ENCODE measurements around the gene FAM53B.
A peak's percentile ranks its signal among the peaks of the same experiment; 100 is the strongest.

FAM53B gene

GRCh38 chr10:124763267-124763666 is 19.1 kb upstream of the FAM53B start:
- no peak for TF ChIP-seq ESRRG (CRISPR knock-in tag; IDR thresholded peaks at IDR 0.05)
- no peak for TF ChIP-seq ZC3H10 (CRISPR knock-in tag; IDR thresholded peaks at IDR 0.05)
- TF ChIP-seq ARNTL (CRISPR knock-in tag; IDR thresholded peaks at IDR 0.05; ENCODE audit: borderline replicate concordance, low read depth): no peak
- TF ChIP-seq ZNF8 (CRISPR knock-in tag; IDR thresholded peaks at IDR 0.05): no peak
- TF ChIP-seq ZFP3 (CRISPR knock-in tag; IDR thresholded peaks at IDR 0.05): no peak
- no peak for TF ChIP-seq ISL1 (CRISPR knock-in tag; IDR thresholded peaks at IDR 0.05)
- TF ChIP-seq TOX (CRISPR knock-in tag; IDR thresholded peaks at IDR 0.05; ENCODE audit: borderline replicate concordance): no peak
- no peak for TF ChIP-seq RARB (CRISPR knock-in tag; IDR thresholded peaks at IDR 0.05)
- TF ChIP-seq CSRNP3 (CRISPR knock-in tag; IDR thresholded peaks at IDR 0.05): no peak
- TF ChIP-seq POU6F1 (CRISPR knock-in tag; IDR thresholded peaks at IDR 0.05; ENCODE audit: borderline replicate concordance, low read depth): no peak
- TF ChIP-seq CSDC2 (CRISPR knock-in tag; IDR thresholded peaks at IDR 0.05): no peak
- TF ChIP-seq GLIS3 (CRISPR knock-in tag; IDR thresholded peaks at IDR 0.05): no peak
- no peak for TF ChIP-seq ZNF565 (CRISPR knock-in tag; conservative IDR thresholded peaks at IDR 0.05; ENCODE audit: low read depth)
- TF ChIP-seq CREB5 (CRISPR knock-in tag; IDR thresholded peaks at IDR 0.05; ENCODE audit: low read depth): no peak
- peak; percentile 76 for ATAC-seq

GRCh38 chr10:124762281-124762680 is 18.1 kb upstream of the FAM53B start:
- ATAC-seq: no peak
- no peak for TF ChIP-seq BACH2 (CRISPR knock-in tag; IDR thresholded peaks at IDR 0.05; ENCODE audit: borderline replicate concordance)
- no peak for TF ChIP-seq RARB (CRISPR knock-in tag; IDR thresholded peaks at IDR 0.05)
- TF ChIP-seq ESRRG (CRISPR knock-in tag; IDR thresholded peaks at IDR 0.05): no peak
- no peak for TF ChIP-seq ZNF70 (CRISPR knock-in tag; IDR thresholded peaks at IDR 0.05)
- no peak for TF ChIP-seq GLIS3 (CRISPR knock-in tag; IDR thresholded peaks at IDR 0.05)
- TF ChIP-seq ARNTL (CRISPR knock-in tag; IDR thresholded peaks at IDR 0.05; ENCODE audit: borderline replicate concordance, low read depth): no peak
- TF ChIP-seq PATZ1 (CRISPR knock-in tag; IDR thresholded peaks at IDR 0.05; ENCODE audit: borderline replicate concordance): no peak
- no peak for TF ChIP-seq CSRNP3 (CRISPR knock-in tag; IDR thresholded peaks at IDR 0.05)
- no peak for TF ChIP-seq TCF4 (CRISPR knock-in tag; IDR thresholded peaks at IDR 0.05; ENCODE audit: borderline replicate concordance)
- TF ChIP-seq POU6F1 (CRISPR knock-in tag; IDR thresholded peaks at IDR 0.05; ENCODE audit: borderline replicate concordance, low read depth): no peak
- no peak for TF ChIP-seq PPARA (CRISPR knock-in tag; IDR thresholded peaks at IDR 0.05; ENCODE audit: borderline replicate concordance)
- no peak for TF ChIP-seq ZC3H10 (CRISPR knock-in tag; IDR thresholded peaks at IDR 0.05)
- TF ChIP-seq OSR1 (CRISPR knock-in tag; IDR thresholded peaks at IDR 0.05): no peak
- TF ChIP-seq CREB5 (CRISPR knock-in tag; IDR thresholded peaks at IDR 0.05; ENCODE audit: low read depth): no peak

Data from SK-N-SH treated with all-trans-retinoic acid at 6 μM for 48 hours (cell line).